Gastroesophageal sphincter (tissue), 3 donors: ENCODE measurements around the gene FYB2.

ENCODE experiments used
- EP300 ChIP-seq: sonication (generic); formaldehyde crosslinking; IDR thresholded peaks from one replicate; pipeline ENCODE4 v1.6.1; 2017; ENCODE audit warnings: antibody characterized with exemption, mild to moderate bottlenecking
- POLR2A ChIP-seq, 2 donors: fragments of 450-650 bp; IDR thresholded peaks; one replicate each; pipeline ENCODE4 v1.6.1; 2017; ENCODE audit warnings: antibody characterized with exemption in 2 of 2, mild to moderate bottlenecking in 2 of 2, moderate library complexity in 1 of 2
- POLR2AphosphoS5 ChIP-seq: sonication (generic); formaldehyde crosslinking; IDR thresholded peaks from one replicate; pipeline ENCODE4 v1.6.1; 2017; ENCODE audit warnings: antibody characterized with exemption
- TF ChIP-seq, protein P1 (sequence below), 4 experiments: fragments of 200-600 bp in 2 of 4; fragments of 450-650 bp in 2 of 4; sonication (generic) in 1 of 4; IDR thresholded peaks; one replicate each; pipeline ENCODE4 v1.5.1; 2017 to 2019; ENCODE audit warnings: antibody characterized with exemption in 4 of 4, mild to moderate bottlenecking in 2 of 4, moderate library complexity in 2 of 4

DNA sequence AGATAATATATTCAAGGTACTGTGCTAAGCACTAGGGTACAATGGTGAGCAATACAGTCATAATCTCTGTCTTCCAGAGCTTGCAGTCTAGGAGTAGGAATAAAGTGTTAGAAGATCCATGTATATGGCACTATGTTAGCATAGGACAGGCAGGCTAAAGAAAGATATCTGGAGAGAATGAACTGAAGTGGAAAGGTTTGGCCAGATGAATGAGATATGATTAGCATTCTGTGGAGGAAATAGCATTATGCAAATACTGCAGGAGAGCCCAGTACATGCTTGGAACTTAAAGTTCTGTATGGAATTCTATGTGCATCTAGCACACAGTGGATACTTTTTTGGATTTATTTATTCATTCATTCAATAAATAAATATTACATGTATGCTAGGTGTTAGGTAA, 40.1 kb upstream of the FYB2 start:
- TF ChIP-seq, protein P1, sequence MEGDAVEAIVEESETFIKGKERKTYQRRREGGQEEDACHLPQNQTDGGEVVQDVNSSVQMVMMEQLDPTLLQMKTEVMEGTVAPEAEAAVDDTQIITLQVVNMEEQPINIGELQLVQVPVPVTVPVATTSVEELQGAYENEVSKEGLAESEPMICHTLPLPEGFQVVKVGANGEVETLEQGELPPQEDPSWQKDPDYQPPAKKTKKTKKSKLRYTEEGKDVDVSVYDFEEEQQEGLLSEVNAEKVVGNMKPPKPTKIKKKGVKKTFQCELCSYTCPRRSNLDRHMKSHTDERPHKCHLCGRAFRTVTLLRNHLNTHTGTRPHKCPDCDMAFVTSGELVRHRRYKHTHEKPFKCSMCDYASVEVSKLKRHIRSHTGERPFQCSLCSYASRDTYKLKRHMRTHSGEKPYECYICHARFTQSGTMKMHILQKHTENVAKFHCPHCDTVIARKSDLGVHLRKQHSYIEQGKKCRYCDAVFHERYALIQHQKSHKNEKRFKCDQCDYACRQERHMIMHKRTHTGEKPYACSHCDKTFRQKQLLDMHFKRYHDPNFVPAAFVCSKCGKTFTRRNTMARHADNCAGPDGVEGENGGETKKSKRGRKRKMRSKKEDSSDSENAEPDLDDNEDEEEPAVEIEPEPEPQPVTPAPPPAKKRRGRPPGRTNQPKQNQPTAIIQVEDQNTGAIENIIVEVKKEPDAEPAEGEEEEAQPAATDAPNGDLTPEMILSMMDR (IDR thresholded peaks at IDR 0.05): no peak
- TF ChIP-seq POLR2A (IDR thresholded peaks at IDR 0.05) (no peak), POLR2AphosphoS5 (no peak), EP300 (no peak)
